ENCODE measurements around the gene C3orf20.

C3orf20 gene

DNA sequence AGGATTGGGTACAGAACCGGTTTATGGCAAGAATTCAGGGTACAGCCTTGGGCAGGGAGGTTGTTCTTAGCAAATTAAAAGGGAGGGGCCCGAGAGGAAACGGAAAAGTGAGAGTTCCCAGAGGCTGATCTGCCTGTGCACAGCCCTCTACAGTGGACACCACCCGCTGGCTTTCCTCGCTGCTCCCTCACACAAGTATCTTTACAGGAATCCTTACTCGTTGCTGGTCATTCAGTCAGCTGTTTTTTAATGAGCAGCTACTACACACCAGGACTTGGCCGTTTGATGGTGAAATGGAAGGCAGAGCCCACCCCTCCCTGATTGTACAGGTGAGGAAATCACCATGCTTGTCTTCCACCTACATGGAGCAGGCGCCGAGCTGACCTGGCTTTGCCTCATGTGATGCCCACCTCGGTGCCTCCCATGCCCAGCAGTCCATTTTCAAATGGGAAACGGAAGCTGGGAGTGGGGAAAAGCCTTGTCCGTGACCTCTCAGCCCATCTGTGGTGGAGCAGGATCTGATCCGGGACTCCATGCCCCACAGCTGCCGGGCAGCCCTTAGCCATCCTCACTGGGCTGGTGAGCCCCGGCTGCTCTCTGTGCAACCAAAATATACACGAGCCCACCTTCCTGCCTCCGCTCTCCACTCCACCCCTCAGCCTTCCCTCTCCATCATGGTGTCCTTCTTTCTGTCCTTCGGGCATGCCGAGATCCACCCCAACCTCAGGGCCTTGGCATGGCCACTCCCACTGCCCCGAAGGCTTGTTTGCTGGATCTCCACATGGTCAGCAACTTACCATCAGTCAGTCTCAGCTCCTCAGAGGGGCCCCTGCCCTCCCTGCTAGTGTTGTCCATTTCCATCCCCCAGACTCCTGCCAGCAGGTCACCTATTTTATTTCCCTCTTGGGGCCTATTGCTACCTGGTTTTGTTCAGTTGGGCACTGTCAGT is 110.5 kb downstream of the C3orf20 start:
- TF ChIP-seq CTCF (IDR thresholded peaks at IDR 0.05; ENCODE audit: insufficient read depth, low read length, missing control alignments) = no peak
- ChIA-PET CTCF (no interaction called here), POLR2A (no interaction called here)
- no peak for DNase-seq (ENCODE audit: low read depth, low spot score)
- H3K4me3 ChIP-seq (ENCODE audit: low read depth, low read length) = no peak overlapping the region

- ChIA-PET CTCF (no interaction called here), POLR2A (no interaction called here)
- DNase-seq (ENCODE audit: low read depth, low spot score) = no peak
- H3K4me3 ChIP-seq (ENCODE audit: low read depth, low read length) = no peak overlapping the region
- TF ChIP-seq CTCF (IDR thresholded peaks at IDR 0.05; ENCODE audit: insufficient read depth, low read length, missing control alignments) = no peak
Observed at GRCh38 chr3:14786369-14786768, 111.4 kb downstream of the C3orf20 start.

DNA sequence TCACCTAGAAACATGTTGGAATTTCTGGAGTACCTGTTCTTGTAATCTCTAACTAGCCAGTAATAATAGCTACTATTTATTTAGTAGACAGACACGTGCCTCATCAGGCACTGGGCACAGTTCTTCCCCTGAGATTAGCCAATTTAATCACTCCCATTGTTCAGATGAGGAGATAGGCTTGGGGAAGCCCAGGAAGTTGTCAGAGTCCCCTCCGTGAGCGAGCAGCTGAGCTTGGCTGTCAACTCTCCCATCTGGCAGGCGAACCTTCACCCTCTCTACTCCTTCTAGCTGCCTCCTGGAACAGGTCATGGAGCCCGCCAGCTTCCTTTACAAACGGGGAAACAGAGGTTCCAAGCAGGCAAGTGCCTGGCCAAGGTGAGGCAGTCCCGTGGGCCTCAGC is 112.7 kb downstream of the C3orf20 start:
- no peak for TF ChIP-seq CTCF (IDR thresholded peaks at IDR 0.05; ENCODE audit: insufficient read depth, low read length, missing control alignments)
- no peak overlapping the region for H3K4me3 ChIP-seq (ENCODE audit: low read depth, low read length)
- no peak for DNase-seq (ENCODE audit: low read depth, low spot score)
- ChIA-PET POLR2A (no interaction called here), CTCF (no interaction called here)

DNA sequence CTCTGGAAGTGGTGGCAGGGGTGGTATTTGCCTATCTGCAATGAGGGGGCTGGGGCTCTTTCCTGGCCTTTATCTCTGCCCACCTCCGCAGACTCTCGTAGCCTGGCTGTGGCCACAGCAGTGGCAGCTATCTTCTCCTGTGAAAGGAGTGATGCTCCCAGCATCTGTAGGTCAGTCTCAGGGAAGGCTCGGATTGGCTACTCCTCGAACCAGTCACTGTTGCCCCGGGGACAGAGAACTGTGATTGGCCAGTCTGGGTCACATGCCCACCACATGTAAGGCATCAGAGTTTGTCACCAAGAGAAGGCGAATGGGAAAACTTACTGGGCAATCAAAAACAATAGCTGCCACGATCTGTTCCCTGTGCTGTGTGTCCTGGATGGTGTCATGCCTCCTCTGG is 113.7 kb downstream of the C3orf20 start:
- POLR2A ChIA-PET = no interaction called here
- CTCF ChIA-PET = interaction anchor here (2.5 kb wide), 1 partner anchor 8 kb away, joined by 16 read pairs; no protein-coding TSS in a partner anchor
- no peak for TF ChIP-seq CTCF (IDR thresholded peaks at IDR 0.05; ENCODE audit: insufficient read depth, low read length, missing control alignments)
- DNase-seq (ENCODE audit: low read depth, low spot score) = no peak
- H3K4me3 ChIP-seq (ENCODE audit: low read depth, low read length) = no peak overlapping the region

DNA sequence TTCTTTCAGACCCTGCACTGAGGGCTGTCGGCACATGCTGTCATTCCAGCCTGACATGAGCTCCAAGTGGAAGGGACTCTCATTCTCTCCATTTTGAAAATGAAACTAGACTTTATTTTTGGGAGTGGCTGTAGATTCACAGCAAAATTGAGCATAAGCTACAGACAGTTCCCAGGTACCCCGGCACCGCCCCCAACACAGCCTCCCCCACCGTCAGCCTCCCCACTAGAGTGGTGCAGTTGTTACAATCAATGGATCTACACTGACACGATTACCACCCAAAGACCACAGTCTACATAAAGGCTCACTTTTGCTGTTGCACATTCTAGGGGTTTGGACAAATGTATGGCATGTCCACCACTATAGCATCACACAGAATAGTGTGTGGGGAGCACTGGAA is 114.3 kb downstream of the C3orf20 start:
- ChIA-PET CTCF (interaction anchor here (2.5 kb wide), 1 partner anchor 9 kb away, joined by 16 read pairs; no protein-coding TSS in a partner anchor), POLR2A (no interaction called here)
- H3K4me3 ChIP-seq (ENCODE audit: low read depth, low read length) = no peak overlapping the region
- no peak for TF ChIP-seq CTCF (IDR thresholded peaks at IDR 0.05; ENCODE audit: insufficient read depth, low read length, missing control alignments)
- DNase-seq (ENCODE audit: low read depth, low spot score) = no peak

- DNase-seq (ENCODE audit: low read depth, low spot score) = no peak
- TF ChIP-seq CTCF (IDR thresholded peaks at IDR 0.05; ENCODE audit: insufficient read depth, low read length, missing control alignments) = no peak
- CTCF ChIA-PET = interaction anchor here (2.5 kb wide), 1 partner anchor 10 kb away, joined by 16 read pairs; no protein-coding TSS in a partner anchor
- no peak overlapping the region for H3K4me3 ChIP-seq (ENCODE audit: low read depth, low read length)
- POLR2A ChIA-PET = no interaction called here
Observed at GRCh38 chr3:14789640-14790285, 114.8 kb downstream of the C3orf20 start.
